ENCODE results near the gene CDK6. TPM values are rescaled to one million over a fixed set of nuclear protein-coding genes. Genes with fewer than 3 reads are reported as not detected.

The CDK6 gene
- polyA plus RNA-seq, 1 experiment: 29.2 TPM

GRCh38 chr7:92806496-92806895, 29.9 kb downstream of the CDK6 start:
- H3K4me3 ChIP-seq (ENCODE audit: low read depth, low read length): no peak overlapping the region
- CTCF ChIA-PET: no interaction called here
- TF ChIP-seq CTCF (IDR thresholded peaks at IDR 0.05; ENCODE audit: insufficient read depth, low read depth, low read length): no peak
- H3K27me3 ChIP-seq (ENCODE audit: control insufficient read depth, insufficient read depth, low read length): no peaks in the 10 kb centered on the region
- POLR2A ChIA-PET: no interaction called here
- H3K36me3 ChIP-seq (ENCODE audit: control insufficient read depth, insufficient read depth, low read length): 0 out of 2 replicates have a peak, but pooled peaks cover 1% of the 10 kb centered on the region
- DNase-seq (ENCODE audit: low read depth): no peak

- ChIA-PET CTCF (interaction anchor here (1.5 kb wide), 1 partner anchor 10 kb away, joined by 5 read pairs; no protein-coding TSS in a partner anchor), POLR2A (no interaction called here)
- no peak overlapping the region for H3K4me3 ChIP-seq (ENCODE audit: low read depth, low read length)
- no peaks in the 10 kb centered on the region for H3K27me3 ChIP-seq (ENCODE audit: control insufficient read depth, insufficient read depth, low read length)
- no peak for TF ChIP-seq CTCF (IDR thresholded peaks at IDR 0.05; ENCODE audit: insufficient read depth, low read depth, low read length)
- 0 out of 2 replicates have a peak, but pooled peaks cover 1% of the 10 kb centered on the region for H3K36me3 ChIP-seq (ENCODE audit: control insufficient read depth, insufficient read depth, low read length)
- no peak for DNase-seq (ENCODE audit: low read depth)
These were observed 34.0 kb downstream of the CDK6 start for GRCh38 chr7:92802406-92802805.

GRCh38 chr7:92799446-92800211, 36.7 kb downstream of the CDK6 start:
- CTCF ChIA-PET: interaction anchor here (0.6 kb wide), 1 partner anchor 175 kb away, joined by 4 read pairs; no protein-coding TSS in a partner anchor
- H3K4me3 ChIP-seq (ENCODE audit: low read depth, low read length): no peak overlapping the region
- no peak for DNase-seq (ENCODE audit: low read depth)
- POLR2A ChIA-PET: interaction anchor here (0.6 kb wide), 1 partner anchor 21 kb away, joined by 3 read pairs; no protein-coding TSS in a partner anchor
- no peaks in the 10 kb centered on the region for H3K27me3 ChIP-seq (ENCODE audit: control insufficient read depth, insufficient read depth, low read length)
- H3K36me3 ChIP-seq (ENCODE audit: control insufficient read depth, insufficient read depth, low read length): 0 out of 2 replicates have a peak, but pooled peaks cover 1% of the 10 kb centered on the region
- TF ChIP-seq CTCF (IDR thresholded peaks at IDR 0.05; ENCODE audit: insufficient read depth, low read depth, low read length): no peak

- H3K4me3 ChIP-seq (ENCODE audit: low read depth, low read length): no peak overlapping the region
- DNase-seq (ENCODE audit: low read depth): no peak
- POLR2A ChIA-PET: interaction anchor here (0.6 kb wide), 1 partner anchor 345 kb away, joined by 4 read pairs; no protein-coding TSS in a partner anchor
These were observed 37.7 kb downstream of the CDK6 start for GRCh38 chr7:92798517-92799249.

More at GRCh38 chr7:92798517-92799249, 37.7 kb downstream of the CDK6 start:
- CTCF ChIA-PET: interaction anchor here (0.7 to 1.0 kb wide), 2 partner anchors 13 to 34 kb away, joined by 3 read pairs; no protein-coding TSS in a partner anchor
- no peak for TF ChIP-seq CTCF (IDR thresholded peaks at IDR 0.05; ENCODE audit: insufficient read depth, low read depth, low read length)
- Histone ChIP-seq H3K36me3 (ENCODE audit: control insufficient read depth, insufficient read depth, low read length) (0 out of 2 replicates have a peak, but pooled peaks cover 1% of the 10 kb centered on the region), H3K27me3 (ENCODE audit: control insufficient read depth, insufficient read depth, low read length) (no peaks in the 10 kb centered on the region)

All from BJ (cell line).